GF-D8 (cell line): ENCODE data around the gene PPP2R1B.

ENCODE experiments used
- DNase-seq: peaks from one replicate; lab custom pipeline; 2025; lab: John Stamatoyannopoulos, UW

The PPP2R1B gene

DNA sequence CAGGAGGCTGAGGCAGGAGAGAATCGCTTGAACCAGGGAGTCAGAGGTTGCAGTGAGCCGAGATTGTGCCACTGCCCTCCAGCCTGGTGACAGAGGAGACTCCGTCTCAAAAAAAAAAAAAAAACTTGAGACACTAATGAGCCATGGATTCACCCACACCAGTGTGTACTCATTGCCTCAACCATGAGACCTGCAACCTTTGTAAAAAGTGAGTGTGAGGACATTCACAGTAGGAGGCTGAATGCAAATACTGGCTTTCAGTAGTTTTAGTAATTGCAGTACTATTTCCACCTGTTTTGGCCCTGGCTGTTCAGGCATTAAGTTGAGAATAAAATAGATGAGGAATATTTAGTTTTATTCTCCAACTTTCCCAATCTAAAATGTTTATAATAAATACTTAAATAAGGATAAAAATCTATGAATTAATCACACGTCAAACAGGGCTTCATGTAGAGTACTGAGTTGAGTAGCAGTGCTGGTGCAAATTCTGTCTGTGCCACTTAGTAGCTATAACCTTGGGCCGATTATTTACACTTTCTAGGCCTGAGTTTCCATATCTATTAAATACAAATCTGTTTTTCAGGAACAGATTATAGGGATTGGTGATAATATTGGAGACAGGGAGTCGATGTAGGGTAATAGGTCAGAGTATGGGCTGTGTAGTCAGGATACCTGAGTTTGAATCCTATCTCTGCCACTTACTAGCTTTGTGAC is 72.8 kb downstream of the PPP2R1B start:
- no peak for DNase-seq

GRCh38 chr11:111691741-111692140 is 74.4 kb downstream of the PPP2R1B start:
- DNase-seq = no peak

GRCh38 chr11:111691176-111691575 is 75.0 kb downstream of the PPP2R1B start:
- DNase-seq = no peak

DNA sequence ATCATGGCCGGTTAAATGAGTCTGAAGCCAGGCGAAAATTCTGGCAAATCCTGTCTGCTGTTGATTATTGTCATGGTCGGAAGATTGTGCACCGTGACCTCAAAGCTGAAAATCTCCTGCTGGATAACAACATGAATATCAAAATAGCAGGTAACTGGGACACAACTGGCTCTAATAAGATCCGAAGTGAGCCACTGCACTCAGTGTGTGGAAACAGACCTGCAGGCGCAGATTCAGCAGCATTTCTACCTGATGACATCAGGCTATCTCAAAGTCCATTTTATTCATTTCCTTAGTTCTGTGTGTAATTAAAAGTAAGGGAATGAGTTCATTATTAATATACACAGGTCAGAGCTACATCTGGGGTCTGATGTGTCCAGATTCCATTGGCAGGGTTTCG is 78.2 kb downstream of the PPP2R1B start:
- DNase-seq = no peak

DNA sequence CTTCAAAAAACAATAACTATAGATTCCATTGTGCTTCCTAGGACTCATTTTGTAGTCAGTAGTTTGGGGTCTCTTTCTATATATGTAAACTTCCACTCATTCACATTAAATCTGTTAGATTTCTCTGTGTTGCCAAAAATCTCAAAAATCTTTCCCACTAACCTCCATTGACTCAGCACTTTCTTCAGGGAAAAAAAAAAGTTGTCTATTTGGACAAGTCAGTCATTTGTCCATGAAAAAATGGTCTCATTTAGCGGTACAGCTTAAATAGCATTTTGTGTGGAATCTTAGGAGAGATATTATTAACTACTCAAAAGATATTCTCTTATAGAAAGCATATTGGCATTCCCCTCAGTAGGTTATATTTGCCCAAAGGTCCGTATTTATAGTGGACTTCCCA is 81.9 kb downstream of the PPP2R1B start:
- DNase-seq = no peak

GRCh38 chr11:111683806-111684205 is 82.4 kb downstream of the PPP2R1B start:
- DNase-seq = no peak

DNA sequence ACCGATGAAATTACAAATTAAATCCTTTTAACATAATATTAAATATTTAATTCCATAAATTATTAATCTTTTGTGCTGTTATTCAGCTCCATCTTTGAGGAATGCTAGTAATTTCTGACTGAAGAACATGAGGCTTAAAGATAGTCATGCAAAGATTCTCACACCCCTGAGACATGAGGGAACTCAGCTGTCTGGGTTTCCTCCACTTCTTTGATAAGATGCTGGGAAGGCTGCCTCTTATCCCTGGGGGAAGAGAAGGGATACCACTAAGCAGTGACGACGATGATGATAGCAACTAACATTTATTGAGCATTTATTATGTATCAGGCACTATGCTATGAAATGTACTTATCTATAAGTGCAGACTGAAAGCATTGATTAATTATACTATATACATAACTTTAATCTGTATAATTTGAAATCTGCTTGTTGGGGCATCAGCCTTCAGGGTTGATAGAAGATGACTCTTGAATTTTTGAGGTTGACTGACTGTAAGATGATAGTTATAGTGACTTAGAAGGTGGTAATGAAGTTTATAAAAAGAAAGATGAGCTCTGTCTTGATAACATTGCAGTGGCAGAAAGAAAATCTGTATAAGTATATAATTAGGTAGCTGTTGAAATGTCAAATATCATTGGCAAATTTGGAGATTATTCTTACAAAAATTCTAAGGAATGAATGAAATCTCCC is 85.6 kb downstream of the PPP2R1B start:
- DNase-seq = no peak
